Fibroblast of lung (primary cell): ENCODE data around the gene RPAP3. TPM values are rescaled to one million over a fixed set of nuclear protein-coding genes. Genes with fewer than 3 reads are reported as not detected.

ENCODE experiments used
- DNase-seq, 2 donors: peaks; one replicate each; pipeline versions ENCODE4 v3.0.0 to v3.0.0-alpha.2; 2010; ENCODE audit warnings: low read depth in 2 of 2
- H2AFZ ChIP-seq: 2 replicates; pipeline ENCODE4 v1.5.1; 2012; ENCODE audit warnings: low read length, control low read depth, inconsistent platforms
- H3K27ac ChIP-seq: 2 replicates; pipeline ENCODE4 v1.5.1; 2011; ENCODE audit warnings: low read length, control low read depth; ENCODE audit not compliant: insufficient read depth
- H3K27me3 ChIP-seq: 2 replicates; pipeline ENCODE4 v1.5.1; 2011; ENCODE audit warnings: mild to moderate bottlenecking, low read length; ENCODE audit not compliant: control insufficient read depth, insufficient read depth
- H3K36me3 ChIP-seq: 2 replicates; pipeline ENCODE4 v1.5.1; 2011; ENCODE audit warnings: low read length; ENCODE audit not compliant: control insufficient read depth, insufficient read depth
- H3K4me1 ChIP-seq: 2 replicates; pipeline ENCODE4 v1.5.1; 2011; ENCODE audit warnings: low read length; ENCODE audit not compliant: control insufficient read depth, insufficient read depth; ENCODE audit errors: extremely low read depth
- H3K4me2 ChIP-seq: 2 replicates; pipeline ENCODE4 v1.5.1; 2011; ENCODE audit warnings: low read length, control low read depth; ENCODE audit not compliant: insufficient read depth; ENCODE audit errors: extremely low read depth
- H3K4me3 ChIP-seq, 4 experiments: fragments of 200-600 bp in 1 of 4; sonication (generic) in 1 of 4; replicated peaks in 1 of 4; 2 replicates each; pipeline ENCODE4 v1.5.1; 2011 to 2016; ENCODE audit warnings: low read length in 4 of 4, low read depth in 3 of 4, mild to moderate bottlenecking in 3 of 4, control low read depth in 2 of 4, inconsistent platforms in 1 of 4, mixed read lengths in 1 of 4; ENCODE audit not compliant: insufficient read depth in 1 of 4; ENCODE audit errors: control extremely low read depth in 1 of 4
- H3K79me2 ChIP-seq: 2 replicates; pipeline ENCODE4 v1.5.1; 2012; ENCODE audit warnings: mild to moderate bottlenecking, low read length, inconsistent platforms; ENCODE audit not compliant: control insufficient read depth, insufficient read depth
- H3K9ac ChIP-seq: 2 replicates; pipeline ENCODE4 v1.5.1; 2011; ENCODE audit warnings: mild to moderate bottlenecking, low read length, control low read depth; ENCODE audit not compliant: insufficient read depth
- H3K9me3 ChIP-seq: 2 replicates; pipeline ENCODE4 v1.5.1; 2012; ENCODE audit warnings: low read depth, low read length; ENCODE audit not compliant: control insufficient read depth, insufficient read depth
- H4K20me1 ChIP-seq: 2 replicates; pipeline ENCODE4 v1.5.1; 2011; ENCODE audit warnings: low read length; ENCODE audit not compliant: control insufficient read depth, insufficient read depth; ENCODE audit errors: extremely low read depth
- CTCF ChIP-seq, 2 donors: IDR thresholded peaks in 1 of 2; conservative IDR thresholded peaks in 1 of 2; 1 replicate in 1 of 2; 2 replicates in 1 of 2; pipeline ENCODE4 v1.5.1; 2011 to 2012; ENCODE audit warnings: low read length in 2 of 2, control low read depth in 1 of 2, inconsistent platforms in 1 of 2, low read depth in 1 of 2, mild to moderate bottlenecking in 1 of 2
- EZH2 ChIP-seq: IDR thresholded peaks from 2 replicates; pipeline ENCODE4 v1.5.1; 2012; ENCODE audit warnings: low read length, control low read depth, mild to moderate bottlenecking; ENCODE audit errors: missing control alignments
- polyA plus RNA-seq, 2 donors: library from polyadenylated mRNA; depleted of rRNA in 1 of 2; stranded (reverse) in 1 of 2; unstranded in 1 of 2; fragments of >200 nt; gene quantifications; 2 replicates each; pipeline ENCODE4 v1.2.1, GENCODE V29; 2011 to 2012; ENCODE audit warnings: missing spikeins in 1 of 2
- total RNA-seq: library from RNA; depleted of rRNA; stranded (reverse); fragments of >200 nt; gene quantifications from 2 replicates; pipeline ENCODE4 v1.2.1, GENCODE V29; 2014

The RPAP3 gene
- total and polyA plus RNA-seq, 2 donors (not counting 1 experiment from before 2014, with no cell fraction given) = 12.1 to 23.8 TPM

GRCh38 chr12:47745485-47746041 lies 39.7 kb upstream of the RPAP3 start:
- TF ChIP-seq CTCF (conservative IDR thresholded peaks at IDR 0.05 in 1 of 2, IDR thresholded peaks at IDR 0.05 in 1 of 2; ENCODE audit: low read depth in 1 of 2, low read length in 2 of 2) (no peak), EZH2 (peak; percentile 18)
- Histone ChIP-seq H3K4me2 (no peak overlapping the region), H3K4me3 (no peak overlapping the region), H3K36me3 (no peaks in the 10 kb centered on the region), H2AFZ (no peak overlapping the region), H3K9ac (no peak overlapping the region), H3K79me2 (no peaks in the 10 kb centered on the region), H4K20me1 (no peaks in the 10 kb centered on the region), H3K27me3 (peaks cover 5% of the 10 kb centered on the region), H3K9me3 (no peaks in the 10 kb centered on the region), H3K4me1 (no peaks in the 10 kb centered on the region), H3K27ac (no peak overlapping the region)
- DNase-seq = no peak

DNA sequence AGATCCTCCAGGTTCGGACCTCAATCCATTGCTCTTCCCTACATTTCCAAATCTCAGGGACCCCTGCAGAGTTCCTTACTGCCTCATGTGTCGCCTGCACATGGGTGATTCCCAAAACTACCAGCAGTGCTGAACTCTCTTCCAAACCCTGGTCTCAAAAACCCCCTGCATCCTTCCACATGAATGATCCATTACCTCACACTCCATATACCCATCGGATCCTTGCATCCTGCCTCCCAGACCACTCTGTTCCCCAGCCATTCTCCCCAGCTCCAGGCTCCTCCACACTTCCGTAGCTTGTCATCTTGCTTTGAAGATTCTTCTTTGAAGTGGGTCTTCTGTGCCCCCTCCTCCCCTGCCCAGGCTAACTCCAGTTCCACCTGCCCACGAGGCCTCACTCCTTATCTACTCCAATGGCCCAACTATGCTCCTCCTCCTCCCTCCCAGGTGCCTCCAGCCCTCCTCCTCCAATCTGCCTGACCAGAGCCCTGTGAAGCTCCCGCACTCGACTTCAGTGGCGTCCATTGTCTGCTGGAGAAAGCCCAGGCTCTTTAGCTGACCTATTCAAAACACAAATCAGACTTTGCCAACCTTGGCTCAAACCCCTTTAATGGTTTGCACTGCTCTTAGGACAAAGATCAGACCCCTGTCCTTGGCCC lies 39.1 kb upstream of the RPAP3 start:
- Histone ChIP-seq H3K36me3 (no peaks in the 10 kb centered on the region), H3K79me2 (no peaks in the 10 kb centered on the region), H3K27me3 (peaks cover 5% of the 10 kb centered on the region), H3K4me3 (no peak overlapping the region), H3K9me3 (no peaks in the 10 kb centered on the region), H3K27ac (no peak overlapping the region), H2AFZ (no peak overlapping the region), H3K9ac (no peak overlapping the region), H3K4me1 (no peaks in the 10 kb centered on the region), H4K20me1 (no peaks in the 10 kb centered on the region), H3K4me2 (no peak overlapping the region)
- TF ChIP-seq CTCF (conservative IDR thresholded peaks at IDR 0.05 in 1 of 2, IDR thresholded peaks at IDR 0.05 in 1 of 2; ENCODE audit: low read depth in 1 of 2, low read length in 2 of 2) (no peak), EZH2 (no peak)
- DNase-seq = no peak

- Histone ChIP-seq H3K4me2 (no peak overlapping the region), H3K27ac (no peak overlapping the region), H3K4me1 (no peaks in the 10 kb centered on the region), H3K79me2 (no peaks in the 10 kb centered on the region), H3K4me3 (no peak overlapping the region), H3K9me3 (no peaks in the 10 kb centered on the region), H3K9ac (no peak overlapping the region), H3K27me3 (peaks cover 5% of the 10 kb centered on the region), H3K36me3 (no peaks in the 10 kb centered on the region), H2AFZ (no peak overlapping the region), H4K20me1 (no peaks in the 10 kb centered on the region)
- TF ChIP-seq EZH2 = no peak
- peak in 1 of 2 donors; percentile 27 for TF ChIP-seq CTCF (conservative IDR thresholded peaks at IDR 0.05 in 1 of 2, IDR thresholded peaks at IDR 0.05 in 1 of 2; ENCODE audit: low read depth in 1 of 2, low read length in 2 of 2)
- no peak for DNase-seq
Observed at GRCh38 chr12:47744005-47744651, 38.3 kb upstream of the RPAP3 start.
